Fibroblast of the aortic adventitia (primary cell): ENCODE measurements around the gene TGIF1. TPM values are rescaled to one million over a fixed set of nuclear protein-coding genes. Genes with fewer than 3 reads are reported as not detected.

Experiments
- DNase-seq: peaks from one replicate; pipeline ENCODE4 v3.0.0-alpha.2; 2010; ENCODE audit warnings: low read depth
- H3K4me3 ChIP-seq: 2 replicates; pipeline ENCODE4 v1.5.1; 2011; ENCODE audit warnings: low read depth, mild to moderate bottlenecking, control low read depth, low read length, moderate library complexity
- CTCF ChIP-seq: IDR thresholded peaks from 2 replicates; pipeline ENCODE4 v1.5.1; 2011; ENCODE audit warnings: mild to moderate bottlenecking, low read length, control low read depth, inconsistent platforms; ENCODE audit not compliant: insufficient read depth
- total RNA-seq: library from RNA; depleted of rRNA; stranded (reverse); fragments of >200 nt; gene quantifications from 2 replicates; pipeline ENCODE4 v1.2.3, GENCODE V29; 2012; ENCODE audit warnings: low replicate concordance

The TGIF1 gene
- total RNA-seq, 1 donor = 106 TPM

- no peak for TF ChIP-seq CTCF
- peak; percentile 95 for DNase-seq
- H3K4me3 ChIP-seq = peak overlapping the region; percentile 68
These were observed 1.4 kb downstream of the TGIF1 start for GRCh38 chr18:3451183-3451988.

- TF ChIP-seq CTCF = no peak
- DNase-seq = peak; percentile 82
These were observed 2.2 kb downstream of the TGIF1 start for GRCh38 chr18:3451989-3452749.

GRCh38 chr18:3452750-3453539 is 3.0 kb downstream of the TGIF1 start:
- TF ChIP-seq CTCF = no peak
- H3K4me3 ChIP-seq = peak overlapping the region; percentile 68
- DNase-seq = peak; percentile 48

More at GRCh38 chr18:3451989-3452749, 2.2 kb downstream of the TGIF1 start:
- peak overlapping the region; percentile 68 for H3K4me3 ChIP-seq

GRCh38 chr18:3453540-3454364 is 3.8 kb downstream of the TGIF1 start:
- peak overlapping the region; percentile 68 for H3K4me3 ChIP-seq
- no peak for TF ChIP-seq CTCF
- peak; percentile 99 for DNase-seq

- TF ChIP-seq CTCF = peak; percentile 70
- H3K4me3 ChIP-seq = peak overlapping the region; percentile 54
- peak; percentile 85 for DNase-seq
These were observed 4.6 kb downstream of the TGIF1 start for GRCh38 chr18:3454365-3455089.
